Measurements from ENCODE around the gene AAR2.

AAR2 gene

GRCh38 chr20:36304786-36305495 is 68.7 kb downstream of the AAR2 start:
- H3K9me3 ChIP-seq (ENCODE audit: control insufficient read depth, insufficient read depth, low read length): no peaks in the 10 kb centered on the region
- no peak overlapping the region for H3K27ac ChIP-seq (ENCODE audit: low read depth, low read length)
- no peaks in the 10 kb centered on the region for H3K79me2 ChIP-seq (ENCODE audit: control insufficient read depth, low read length)
- peaks cover 34% of the 10 kb centered on the region for H3K27me3 ChIP-seq (ENCODE audit: control insufficient read depth, low read length)
- no peaks in the 10 kb centered on the region for H3K4me1 ChIP-seq (ENCODE audit: control insufficient read depth, low read length)
- no peak overlapping the region for H3K4me2 ChIP-seq (ENCODE audit: low read length)
- H3K36me3 ChIP-seq (ENCODE audit: control insufficient read depth, low read length): no peaks in the 10 kb centered on the region
- no peaks in the 10 kb centered on the region for H4K20me1 ChIP-seq (ENCODE audit: control insufficient read depth, insufficient read depth, low read depth, low read length)
- TF ChIP-seq CTCF (IDR thresholded peaks at IDR 0.05; ENCODE audit: low read depth, low read length, poor library complexity, severe bottlenecking) (no peak), EZH2phosphoT487 (IDR thresholded peaks at IDR 0.05; ENCODE audit: borderline replicate concordance, low read length) (no peak)
- no peaks in the 10 kb centered on the region for H3K9me2 ChIP-seq (replicated peaks; ENCODE audit: control insufficient read depth, low read length)
- H3K4me3 ChIP-seq (ENCODE audit: low read length): no peak overlapping the region
- H3F3A ChIP-seq (ENCODE audit: control insufficient read depth, insufficient read depth): peaks cover 2% of the 10 kb centered on the region; the same call in 1 of the 2 replicates

GRCh38 chr20:36305602-36306551 is 69.6 kb downstream of the AAR2 start, which contains the start of gene DLGAP4:
Gene DLGAP4, plus strand, starts transcription at chr20:36306339. Its CDS starts 125,379 bp downstream, at chr20:36431718.
- H3K9me3 ChIP-seq (ENCODE audit: control insufficient read depth, insufficient read depth, low read length): no peaks in the 10 kb centered on the region
- no peak within 1 kb of the TSS for H3K4me2 ChIP-seq (ENCODE audit: low read length)
- peaks cover 34% of the 10 kb centered on the region for H3K27me3 ChIP-seq (ENCODE audit: control insufficient read depth, low read length)
- H3K27ac ChIP-seq (ENCODE audit: low read depth, low read length): no peak within 1 kb of the TSS
- H3K79me2 ChIP-seq (ENCODE audit: control insufficient read depth, low read length): no peaks in the 10 kb centered on the region
- H4K20me1 ChIP-seq (ENCODE audit: control insufficient read depth, insufficient read depth, low read depth, low read length): no peaks in the 10 kb centered on the region
- H3K9me2 ChIP-seq (replicated peaks; ENCODE audit: control insufficient read depth, low read length): no peaks in the 10 kb centered on the region
- no peaks in the 10 kb centered on the region for H3K4me1 ChIP-seq (ENCODE audit: control insufficient read depth, low read length)
- no peaks in the 10 kb centered on the region for H3K36me3 ChIP-seq (ENCODE audit: control insufficient read depth, low read length)
- H3K4me3 ChIP-seq (ENCODE audit: low read length): no peak within 1 kb of the TSS
- TF ChIP-seq EZH2phosphoT487 (IDR thresholded peaks at IDR 0.05; ENCODE audit: borderline replicate concordance, low read length) (no peak), CTCF (IDR thresholded peaks at IDR 0.05; ENCODE audit: low read depth, low read length, poor library complexity, severe bottlenecking) (no peak)
- H3F3A ChIP-seq (ENCODE audit: control insufficient read depth, insufficient read depth): peaks cover 2% of the 10 kb centered on the region; the same call in 1 of the 2 replicates

All from DOHH2 (cell line).